MV-4-11 (cell line): ENCODE data around the gene SYTL2.

Experiments
- DNase-seq: peaks from one replicate; lab custom pipeline; 2025; lab: John Stamatoyannopoulos, UW

SYTL2 gene

DNA sequence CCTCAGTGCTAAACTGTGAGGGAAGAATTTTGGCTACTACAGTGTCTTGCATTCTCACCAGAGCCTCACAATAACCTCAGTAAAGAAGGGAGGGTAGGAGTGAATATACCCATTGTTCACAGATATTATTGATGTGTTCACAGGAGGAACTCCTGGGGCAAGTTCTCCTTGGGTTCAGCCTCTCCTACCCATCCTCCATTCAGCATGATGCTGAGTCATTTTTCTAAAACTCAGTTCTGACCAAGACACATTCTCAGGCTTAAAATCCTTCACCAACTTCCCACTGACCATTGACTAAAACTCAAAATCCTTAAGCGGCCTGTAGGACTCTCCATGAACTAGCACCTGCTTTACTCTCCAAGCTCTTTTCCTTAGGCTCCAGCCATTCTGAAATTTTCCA lies 48.7 kb downstream of the SYTL2 start:
- no peak for DNase-seq

DNA sequence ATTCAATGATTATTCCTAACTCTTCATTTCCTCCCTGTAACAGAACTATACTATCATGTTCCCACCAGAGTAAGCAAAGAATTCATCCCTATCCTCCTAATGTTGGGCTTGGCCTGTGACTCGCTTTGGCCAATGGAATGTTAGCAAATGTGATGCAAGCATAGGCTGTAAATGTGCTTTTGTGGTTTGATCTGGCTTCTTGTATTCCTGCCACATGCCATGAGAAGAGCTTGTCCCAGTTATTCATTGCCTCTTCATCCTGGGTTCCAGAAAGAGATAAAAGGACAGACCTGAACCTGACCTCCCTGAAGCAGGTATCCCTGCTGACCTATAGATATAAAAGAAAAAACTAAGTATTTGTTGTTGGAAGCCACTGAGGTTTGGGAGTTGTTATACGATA lies 51.0 kb downstream of the SYTL2 start:
- DNase-seq = no peak

DNA sequence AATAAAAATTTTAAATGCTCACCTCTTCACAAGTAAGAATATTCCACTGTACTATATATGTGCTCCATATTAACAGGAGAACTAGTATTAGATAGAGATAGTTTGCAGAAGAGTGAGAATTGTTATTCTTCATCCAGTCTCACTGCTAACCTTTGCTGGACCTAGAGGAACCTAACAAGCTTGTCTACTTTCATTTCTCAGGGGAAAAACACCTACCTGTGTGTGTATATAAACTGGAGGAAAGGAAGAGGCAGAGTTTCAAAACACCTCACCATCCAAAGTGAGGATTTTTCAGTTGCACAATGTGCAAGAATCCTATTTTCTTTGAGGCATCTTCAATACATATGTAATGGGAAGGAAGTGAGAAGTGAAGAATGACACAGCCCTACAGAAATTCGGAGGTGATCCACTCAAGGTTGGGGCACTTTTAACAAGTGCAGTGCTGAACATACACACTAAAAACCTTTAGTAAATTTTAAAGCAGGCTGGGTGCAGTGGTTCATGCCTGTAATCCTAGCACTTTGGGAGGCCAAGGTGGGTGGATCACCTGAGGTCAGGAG lies 52.4 kb downstream of the SYTL2 start:
- no peak for DNase-seq

DNA sequence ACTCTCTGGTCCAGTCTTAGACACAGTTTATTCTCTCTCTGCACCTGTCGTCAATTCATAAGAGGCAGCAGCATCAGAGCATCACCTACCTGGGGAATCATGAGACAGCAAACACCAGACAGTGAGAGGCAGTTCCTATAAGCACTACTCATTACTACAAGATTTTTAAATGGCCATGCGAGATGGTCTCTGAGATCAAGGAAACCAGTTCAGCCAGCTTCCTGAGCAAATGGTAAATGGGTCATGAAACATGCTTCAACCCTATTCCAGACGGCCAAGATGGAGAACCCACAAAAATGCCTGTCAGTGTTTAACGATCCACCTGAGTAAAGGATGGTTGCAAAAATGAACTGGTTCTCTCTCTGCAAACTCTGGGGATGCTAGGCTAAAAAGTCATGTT lies 52.9 kb downstream of the SYTL2 start:
- DNase-seq = no peak

DNA sequence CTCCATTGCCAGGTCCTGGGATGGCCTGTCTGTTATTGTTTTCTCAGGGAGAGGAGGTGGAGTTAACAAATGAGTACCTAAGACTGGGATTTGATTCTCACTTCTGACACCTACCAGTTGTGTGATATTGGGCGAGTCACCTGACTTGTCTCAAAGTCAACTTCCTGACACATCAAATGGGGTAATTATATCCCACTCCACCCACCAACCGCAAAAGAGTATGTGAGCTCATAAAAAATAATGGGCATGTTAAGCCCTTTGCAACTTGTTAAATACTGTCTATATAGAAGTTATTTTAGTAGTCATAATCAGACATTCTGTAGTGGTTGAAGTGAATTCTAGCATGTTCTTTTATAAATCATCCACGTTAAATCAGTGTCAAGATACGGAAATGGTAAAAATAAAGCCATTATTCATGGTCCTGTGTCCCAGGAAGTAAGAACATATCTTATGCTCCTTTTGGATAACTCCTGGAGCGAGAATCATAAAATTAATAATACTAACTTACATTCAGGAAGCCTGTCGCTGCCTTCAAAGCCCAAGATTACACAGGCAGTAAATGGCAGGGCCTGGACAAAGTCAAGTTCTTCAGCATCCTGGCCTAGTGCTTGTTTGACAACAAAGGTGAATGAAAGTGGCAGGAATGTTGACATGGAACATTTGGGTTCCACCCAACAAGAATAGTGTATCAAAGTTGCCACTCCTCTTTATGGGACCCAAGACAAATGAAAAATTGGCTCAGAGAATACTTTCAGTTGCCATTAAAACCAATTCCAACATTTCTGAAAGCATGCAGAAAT lies 54.3 kb downstream of the SYTL2 start:
- DNase-seq = no peak

DNA sequence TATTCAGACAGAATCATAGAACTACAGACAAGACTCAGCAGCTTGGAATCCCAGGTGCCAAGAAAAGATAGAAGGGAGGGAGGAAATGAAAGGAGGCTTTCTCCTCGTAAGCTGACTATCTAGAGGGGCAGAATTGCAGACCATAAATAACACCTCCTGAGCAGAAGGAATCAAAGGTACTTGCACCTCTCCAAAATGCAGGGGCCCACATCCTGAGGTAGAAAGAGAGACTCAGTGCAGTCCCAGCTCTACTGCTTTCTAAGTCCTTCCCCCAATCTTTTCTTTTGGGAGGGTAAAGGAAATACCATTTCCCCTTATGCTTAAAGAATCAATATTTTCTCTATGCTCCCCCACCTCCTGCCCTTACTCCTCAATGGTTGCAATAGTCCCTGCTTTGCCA lies 55.2 kb downstream of the SYTL2 start:
- no peak for DNase-seq

DNA sequence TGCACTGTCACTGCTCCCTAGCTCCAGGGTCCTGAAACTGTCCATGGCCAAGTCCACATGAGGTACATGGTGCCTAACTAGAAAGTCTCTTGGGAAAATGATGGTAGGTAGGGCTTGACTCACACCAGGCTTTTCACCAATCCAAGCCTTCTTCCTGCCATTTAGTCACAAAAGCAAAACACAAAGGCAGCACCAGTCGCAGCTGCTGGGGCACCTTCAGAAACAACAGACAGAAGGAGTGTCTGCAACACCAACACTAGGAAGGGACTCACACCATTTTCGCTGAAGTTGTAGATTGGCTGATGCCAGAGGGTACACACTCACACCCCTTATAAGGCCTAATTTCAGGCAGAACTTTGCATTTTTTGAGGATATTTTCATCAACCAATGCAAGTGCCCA lies 55.7 kb downstream of the SYTL2 start:
- no peak for DNase-seq

DNA sequence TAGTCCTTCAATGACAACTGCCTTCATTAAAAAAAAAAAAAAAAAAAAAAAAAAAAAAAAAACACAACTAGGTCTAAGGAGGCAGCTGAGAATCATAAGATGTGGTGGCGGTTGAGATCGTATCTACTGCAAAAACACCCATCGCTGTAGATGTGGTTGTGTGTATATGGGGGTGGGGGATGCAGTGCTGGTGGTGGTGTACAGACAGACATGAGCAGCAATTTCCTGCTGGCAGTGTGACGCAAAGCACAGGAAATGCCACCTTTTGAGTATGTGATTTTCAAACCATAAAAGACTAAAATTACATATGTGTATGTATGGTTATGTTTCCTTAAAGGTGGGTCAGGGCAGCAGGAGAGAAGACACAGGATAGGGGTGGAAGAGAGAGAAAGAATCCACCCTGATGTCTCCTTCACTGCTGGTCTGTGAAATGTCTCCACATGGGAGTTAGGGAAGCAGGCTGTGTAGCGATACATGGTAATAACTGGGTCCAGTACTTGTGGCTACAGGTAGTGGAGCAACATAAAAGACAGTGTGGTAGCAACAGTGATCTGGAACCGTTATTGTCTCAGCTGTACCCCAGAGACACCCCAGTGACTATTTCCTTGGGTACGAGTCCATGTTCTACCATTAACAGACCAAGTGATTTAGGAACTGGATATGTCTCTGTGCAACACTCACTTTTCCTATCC lies 57.9 kb downstream of the SYTL2 start:
- no peak for DNase-seq

DNA sequence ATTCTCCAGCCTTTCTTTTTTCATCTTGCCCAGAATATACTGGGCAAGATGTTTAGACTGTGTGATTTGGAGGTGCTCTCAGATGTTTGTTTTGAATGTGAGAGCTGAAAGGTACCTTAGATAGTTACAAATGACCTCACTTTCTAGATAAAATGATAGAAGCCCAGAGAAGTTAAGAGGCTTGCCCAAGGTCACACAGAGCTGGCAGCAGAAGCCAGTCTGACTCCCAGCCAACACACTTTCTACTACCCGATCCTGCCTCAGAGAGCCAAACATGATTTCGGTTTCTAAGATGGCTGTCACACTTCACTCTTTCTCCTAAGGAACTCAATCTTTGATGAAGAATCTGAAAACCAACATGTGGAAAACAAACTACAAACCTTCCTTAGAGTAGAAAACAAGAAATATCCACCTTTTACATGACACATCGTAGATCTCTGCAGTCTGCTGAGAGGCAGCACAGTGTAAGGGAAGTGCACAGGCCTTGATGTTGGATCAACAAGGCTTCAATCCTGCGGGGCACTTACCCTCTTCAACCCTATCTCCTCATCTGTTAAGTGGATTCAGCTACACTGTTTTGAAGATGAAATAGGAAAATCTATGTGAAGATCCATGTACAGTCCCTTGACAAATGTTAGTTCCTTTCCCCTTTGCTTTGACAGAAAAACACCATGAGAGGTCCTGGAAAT lies 58.6 kb downstream of the SYTL2 start:
- no peak for DNase-seq

DNA sequence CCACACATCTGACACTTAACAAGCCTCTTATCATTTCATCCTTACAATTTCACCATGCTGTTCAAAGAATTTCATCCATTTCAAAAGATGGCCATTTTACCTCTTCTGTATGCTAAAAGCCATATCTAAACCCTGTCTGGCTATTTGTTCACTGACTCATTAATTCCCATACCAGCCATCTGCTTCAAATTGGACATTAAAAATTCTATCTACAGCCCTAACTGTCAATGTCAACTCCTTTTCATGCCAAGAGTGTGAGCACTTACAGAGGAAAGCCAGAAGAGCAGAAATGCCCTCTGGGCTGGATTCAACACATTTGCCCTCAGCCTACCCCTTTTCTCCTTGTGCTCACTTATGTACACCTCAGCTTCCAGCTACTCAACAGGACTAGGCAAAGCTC lies 59.2 kb downstream of the SYTL2 start:
- DNase-seq = no peak

DNA sequence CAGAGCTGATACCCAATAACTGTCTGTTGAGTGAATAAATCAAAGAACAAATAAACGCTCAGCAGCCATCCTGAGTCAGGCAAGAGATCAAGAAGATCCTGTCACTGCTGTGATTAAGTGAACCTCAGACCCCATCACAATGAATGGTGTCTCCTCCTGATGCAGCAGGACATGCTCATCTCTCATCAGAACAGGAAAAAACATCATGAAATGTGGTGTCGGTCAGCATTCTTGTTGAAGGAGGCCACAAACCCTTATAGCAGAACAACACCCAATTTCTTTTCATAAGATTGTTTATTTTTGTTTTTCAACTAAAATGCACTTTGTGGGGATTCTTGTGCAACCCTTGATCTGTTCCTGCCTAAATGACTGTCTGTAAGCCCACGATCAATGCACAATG lies 60.3 kb downstream of the SYTL2 start:
- no peak for DNase-seq

DNA sequence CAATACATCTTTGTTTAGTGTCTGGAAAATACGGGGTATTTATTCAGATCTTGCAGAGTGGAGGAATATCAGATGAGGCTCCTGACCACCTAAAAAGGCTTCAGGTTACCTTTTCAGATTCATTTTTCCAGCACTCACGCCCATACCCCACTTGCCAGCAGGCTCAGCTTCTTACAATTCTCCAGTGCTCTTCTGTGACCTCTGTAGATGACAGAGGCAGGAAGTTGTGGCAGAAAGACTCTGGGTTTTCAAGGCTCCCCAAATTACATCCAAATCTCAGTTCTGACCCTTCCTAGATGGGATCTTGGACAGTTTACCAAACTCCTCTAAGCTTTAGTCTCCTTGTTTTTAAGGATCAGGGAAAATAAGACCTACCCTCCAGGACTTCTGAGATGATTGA lies 61.1 kb downstream of the SYTL2 start:
- DNase-seq = no peak

DNA sequence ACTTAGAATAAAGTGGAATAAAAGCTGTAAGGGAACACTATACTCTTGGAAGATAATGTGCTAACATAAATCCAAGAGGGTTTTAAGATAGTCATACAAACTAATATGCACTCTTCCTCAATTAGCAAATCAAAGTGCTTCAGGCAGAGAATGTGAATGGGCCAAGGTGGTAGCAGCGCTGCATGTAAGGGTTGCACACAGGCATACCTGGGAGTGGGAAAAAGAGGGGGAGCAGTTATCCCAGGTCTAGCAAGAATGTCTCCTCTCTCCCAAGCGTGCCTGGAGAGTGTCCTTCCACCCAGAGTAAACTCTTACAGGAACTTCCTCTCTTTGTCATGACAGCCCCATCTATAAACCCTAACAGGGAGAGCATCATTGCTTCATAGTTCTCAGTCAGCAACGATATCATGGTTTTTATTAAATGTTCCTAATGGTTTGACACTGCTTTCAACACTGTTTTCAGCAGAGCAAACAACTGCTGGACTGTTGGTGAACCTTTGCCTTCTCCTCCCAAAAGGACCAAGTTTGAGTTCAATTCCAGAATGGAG lies 61.6 kb downstream of the SYTL2 start:
- DNase-seq = no peak

DNA sequence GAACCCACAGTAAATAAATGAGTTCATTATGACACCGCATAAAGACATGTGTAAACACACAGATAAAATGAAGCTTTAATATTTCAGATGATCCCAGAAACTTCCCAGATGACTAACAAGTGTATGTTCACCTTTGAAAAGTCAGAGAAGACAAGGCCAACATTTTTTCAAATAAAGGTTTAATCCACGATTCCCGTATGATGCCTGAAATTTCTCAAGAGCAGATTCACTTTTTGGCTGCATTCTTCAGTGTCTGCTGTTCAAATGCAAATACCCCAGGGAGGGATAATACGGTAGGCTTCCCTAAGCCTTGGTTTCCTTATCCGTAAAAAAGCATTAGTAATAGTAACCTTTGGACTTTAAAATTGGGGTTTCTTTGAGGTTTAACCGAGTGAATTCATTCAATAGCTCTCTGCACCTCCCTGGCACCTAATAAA lies 62.5 kb downstream of the SYTL2 start:
- DNase-seq = no peak

DNA sequence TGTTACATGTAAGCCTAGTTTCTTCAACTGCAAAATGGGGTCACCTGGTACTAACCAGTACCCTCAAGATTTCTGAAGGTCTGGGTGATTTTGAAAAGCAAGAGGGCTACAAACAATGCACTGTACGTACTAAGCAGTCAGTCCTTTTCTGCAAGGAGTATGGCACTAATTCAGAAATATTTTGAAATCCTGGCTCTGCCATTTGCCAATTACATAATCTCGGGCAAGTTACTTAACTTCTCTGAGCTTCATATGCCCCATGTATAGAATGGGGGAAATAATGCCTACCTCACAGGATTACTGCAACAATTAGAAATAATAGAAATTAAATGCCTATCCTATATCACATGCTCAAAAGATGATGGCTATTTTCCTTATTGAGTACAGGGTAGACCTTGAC lies 64.3 kb downstream of the SYTL2 start:
- DNase-seq = no peak

DNA sequence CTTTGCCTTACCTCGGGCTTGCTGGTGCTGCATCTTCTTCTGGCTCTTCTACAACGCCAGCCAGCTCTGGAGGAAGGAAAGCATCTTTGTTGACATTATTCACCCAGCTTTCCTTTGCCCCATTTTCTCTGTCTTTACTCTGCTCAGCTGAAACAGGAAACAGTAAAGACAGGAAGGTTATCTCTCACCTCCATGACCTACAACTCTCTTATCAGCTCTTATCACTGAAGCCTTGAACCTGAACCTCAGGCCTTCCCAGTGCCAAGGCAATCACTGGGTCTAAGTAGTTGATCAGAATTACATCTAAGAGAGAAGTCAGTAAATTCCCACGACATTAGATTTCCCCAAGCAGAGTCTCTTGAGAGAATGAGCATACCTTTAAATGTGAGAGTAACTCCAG lies 65.3 kb downstream of the SYTL2 start:
- DNase-seq = no peak

DNA sequence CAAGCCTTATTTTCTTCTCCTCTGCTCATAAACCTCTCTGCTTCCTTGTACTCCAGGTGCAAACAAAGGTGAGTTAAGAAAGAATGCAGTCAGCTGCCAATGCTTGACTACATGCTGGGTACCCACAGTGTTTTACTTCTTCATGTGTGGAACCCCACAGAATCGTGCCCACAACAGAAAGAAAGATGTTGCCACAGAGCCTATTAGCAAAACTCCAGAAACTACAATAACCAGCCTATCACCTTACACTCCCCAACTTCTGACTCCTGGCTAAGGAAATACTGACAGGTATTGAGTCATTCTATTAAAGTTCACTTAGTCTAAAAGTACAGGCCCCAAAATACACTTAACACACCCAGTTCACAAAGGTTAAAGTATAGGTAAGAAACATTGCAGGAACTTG lies 68.1 kb downstream of the SYTL2 start:
- no peak for DNase-seq

DNA sequence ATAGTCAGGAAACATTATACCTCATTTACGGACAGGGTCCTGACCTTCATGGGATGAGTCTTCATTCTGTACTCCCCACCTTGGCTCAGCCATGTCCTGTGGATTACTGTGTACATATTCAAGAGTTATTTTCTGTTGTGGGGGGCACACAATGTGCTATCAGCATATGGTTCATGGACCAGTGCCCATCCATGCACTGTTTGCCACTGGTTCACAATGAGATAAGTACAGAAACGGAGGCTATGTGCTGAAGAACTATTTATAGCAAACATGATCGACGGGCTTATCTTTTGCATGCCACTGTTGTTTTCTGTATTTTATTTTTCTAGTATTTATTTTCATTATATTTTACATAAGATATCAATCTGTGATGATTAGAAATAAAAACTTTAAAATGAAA lies 68.6 kb downstream of the SYTL2 start:
- no peak for DNase-seq

DNA sequence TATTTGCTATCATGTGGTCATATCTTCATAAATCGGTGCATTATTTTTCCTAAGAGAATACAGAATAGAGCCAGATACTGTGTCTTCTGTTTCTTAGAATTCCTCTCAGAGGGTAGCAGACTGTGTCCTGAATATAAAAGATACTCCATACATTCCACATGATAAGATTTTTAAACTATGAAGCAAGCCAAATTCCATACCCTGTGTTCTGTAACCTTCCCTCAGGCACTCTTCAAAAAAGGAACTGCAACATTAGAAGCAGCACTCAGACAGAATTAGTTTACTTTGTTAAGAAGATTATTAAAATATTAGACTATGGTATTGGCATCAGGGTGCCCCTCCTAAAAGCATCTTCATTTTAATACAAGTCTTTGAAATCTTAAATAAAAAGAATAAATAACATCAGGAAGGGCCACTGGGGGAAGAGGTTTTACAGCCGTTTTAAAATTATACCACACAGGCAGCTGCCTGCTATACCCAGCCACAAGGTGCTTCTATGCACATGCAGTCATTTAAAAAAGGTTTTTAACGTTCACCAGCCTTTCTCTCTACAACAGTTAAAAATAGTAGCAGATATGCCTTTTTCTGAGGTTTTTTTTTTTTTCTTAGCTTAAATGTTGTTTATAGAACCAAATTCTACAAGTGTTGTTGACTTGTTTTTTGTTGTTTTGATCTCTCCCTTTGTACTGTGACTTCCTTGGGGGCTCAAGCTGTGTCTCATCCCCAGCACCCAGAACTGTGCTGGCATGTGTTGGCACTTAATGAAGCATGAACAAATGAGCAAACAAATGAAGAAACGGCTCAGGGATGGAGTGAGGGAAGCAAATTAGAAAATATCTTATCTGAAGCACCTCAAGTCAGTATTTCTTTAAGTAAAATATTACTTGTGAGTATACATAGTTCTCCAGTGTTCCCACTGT lies 70.2 kb downstream of the SYTL2 start:
- DNase-seq = no peak

DNA sequence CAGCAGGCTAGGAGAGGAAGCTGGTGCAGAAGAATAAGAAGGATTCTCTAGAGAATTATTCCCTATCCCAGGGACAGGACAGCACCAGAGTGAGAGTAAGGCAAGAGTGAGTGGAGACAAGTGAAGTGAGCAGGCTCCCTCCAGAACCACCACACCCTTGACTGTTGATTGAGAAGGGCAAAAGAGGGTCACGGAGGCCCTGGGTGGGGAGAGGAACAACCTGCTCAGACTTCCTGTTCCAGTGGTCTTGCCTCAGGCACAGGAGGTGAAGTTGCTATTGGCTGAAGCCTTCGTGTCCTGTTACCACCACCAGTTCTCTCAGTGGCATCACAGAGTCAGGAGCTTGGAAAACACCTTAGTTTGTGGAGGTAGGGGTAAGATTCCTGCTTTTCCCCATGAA lies 73.2 kb downstream of the SYTL2 start:
- DNase-seq = no peak

DNA sequence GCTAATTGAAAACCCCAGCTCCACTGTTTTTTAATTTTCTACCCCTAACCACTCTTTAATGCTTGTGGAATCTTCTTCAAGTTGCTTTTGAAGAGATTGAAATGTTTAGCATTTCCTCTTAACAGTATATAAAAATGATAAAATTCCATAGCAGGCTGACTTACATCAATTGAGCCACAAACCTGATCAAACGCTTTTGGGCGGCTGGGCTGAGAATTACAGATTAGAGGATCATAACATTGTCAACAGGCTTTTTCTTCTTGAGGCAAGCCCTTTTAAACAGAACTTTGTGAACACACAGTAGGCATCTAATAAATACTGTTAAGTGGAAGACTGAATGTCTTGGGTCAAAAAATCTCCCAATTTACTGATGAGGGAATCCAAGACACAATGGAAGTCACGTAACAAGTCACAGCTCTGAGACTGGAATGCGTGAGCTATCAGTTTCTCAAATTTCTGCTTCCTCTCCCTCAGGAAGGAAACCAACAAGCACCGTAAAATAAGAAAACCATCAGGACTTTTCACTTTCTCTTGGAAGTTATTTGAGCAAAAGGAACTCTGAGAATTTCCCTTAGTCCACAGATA lies 75.0 kb downstream of the SYTL2 start:
- no peak for DNase-seq
